Measurements from ENCODE around the gene VPS11. TPM values are rescaled to one million over a fixed set of nuclear protein-coding genes. Genes with fewer than 3 reads are reported as not detected.

VPS11 gene
- total and polyA plus RNA-seq, 8 donors, result 30.5 to 61.2 (median 55.2) TPM

GRCh38 chr11:119109843-119110242 is 42.2 kb downstream of the VPS11 start:
- peaks cover 0 to 46% of the 10 kb centered on the region in 2 donors for H3K36me3 ChIP-seq
- H3K4me3 ChIP-seq, result no peak overlapping the region
- ATAC-seq (no peak), DNase-seq (no peak)
- TF ChIP-seq CTCF (IDR thresholded peaks at IDR 0.05), result no peak
- no peaks in the 10 kb centered on the region for H3K9me3 ChIP-seq
- intact Hi-C loops (cut with DNase I), result no loop called here
- no peak overlapping the region for H3K27ac ChIP-seq
- H3K27me3 ChIP-seq, result no peaks in the 10 kb centered on the region
- peaks cover 19 to 35% of the 10 kb centered on the region in 2 donors for H3K4me1 ChIP-seq

GRCh38 chr11:119110439-119110838 is 42.8 kb downstream of the VPS11 start:
- H3K27me3 ChIP-seq, result no peaks in the 10 kb centered on the region
- no peak overlapping the region for H3K27ac ChIP-seq
- intact Hi-C loops (cut with DNase I), result no loop called here
- no peak for DNase-seq
- TF ChIP-seq CTCF (IDR thresholded peaks at IDR 0.05), result no peak
- H3K4me1 ChIP-seq, result peaks cover 19 to 39% of the 10 kb centered on the region in 2 donors
- H3K36me3 ChIP-seq, result peaks cover 0 to 51% of the 10 kb centered on the region in 2 donors
- no peaks in the 10 kb centered on the region for H3K9me3 ChIP-seq
- ATAC-seq, result no peak
- H3K4me3 ChIP-seq, result no peak overlapping the region

- no peak for TF ChIP-seq CTCF (IDR thresholded peaks at IDR 0.05)
- Histone ChIP-seq H3K36me3 (peaks cover 0 to 61% of the 10 kb centered on the region in 2 donors), H3K27ac (no peak overlapping the region), H3K4me3 (no peak overlapping the region), H3K27me3 (no peaks in the 10 kb centered on the region), H3K9me3 (no peaks in the 10 kb centered on the region), H3K4me1 (peaks cover 14 to 41% of the 10 kb centered on the region in 2 donors)
- DNase-seq (no peak), ATAC-seq (no peak)
- intact Hi-C loops (cut with DNase I), result no loop called here
Measured at GRCh38 chr11:119111361-119111925, 43.8 kb downstream of the VPS11 start.

GRCh38 chr11:119112314-119113020 is 44.8 kb downstream of the VPS11 start:
- intact Hi-C loops (cut with DNase I), result no loop called here
- Histone ChIP-seq H3K27ac (no peak overlapping the region), H3K36me3 (peaks cover 0 to 69% of the 10 kb centered on the region in 2 donors), H3K27me3 (no peaks in the 10 kb centered on the region), H3K4me1 (peaks cover 11 to 45% of the 10 kb centered on the region in 2 donors), H3K9me3 (no peaks in the 10 kb centered on the region), H3K4me3 (no peak overlapping the region)
- no peak for DNase-seq
- no peak for ATAC-seq
- TF ChIP-seq CTCF (IDR thresholded peaks at IDR 0.05), result no peak

- ATAC-seq (no peak), DNase-seq (no peak)
- Histone ChIP-seq H3K27me3 (no peaks in the 10 kb centered on the region), H3K9me3 (no peaks in the 10 kb centered on the region), H3K27ac (no peak overlapping the region), H3K36me3 (peaks cover 0 to 73% of the 10 kb centered on the region in 2 donors), H3K4me3 (no peak overlapping the region), H3K4me1 (peaks cover 8 to 35% of the 10 kb centered on the region in 2 donors)
- intact Hi-C loops (cut with DNase I), result no loop called here
- TF ChIP-seq CTCF (IDR thresholded peaks at IDR 0.05), result no peak
Measured at GRCh38 chr11:119113716-119114115, 46.1 kb downstream of the VPS11 start.

Measured in left lung (tissue), 10 donors.